Mesendoderm (in vitro differentiated cells): ENCODE results near the gene PDS5B.
A peak's percentile ranks its signal among the peaks of the same experiment; 100 is the strongest.

Experiments
- DNase-seq: peaks from one replicate; pipeline ENCODE4 v3.0.0; 2013
- H2AK5ac ChIP-seq: 2 replicates; pipeline ENCODE4 v1.6.1; 2013; ENCODE audit warnings: low read length, inconsistent platforms
- H2BK120ac ChIP-seq: 2 replicates; pipeline ENCODE4 v1.6.1; 2013; ENCODE audit warnings: low read depth, mild to moderate bottlenecking, low read length, moderate library complexity, mixed read lengths
- H2BK15ac ChIP-seq: replicated peaks from 2 replicates; pipeline ENCODE4 v1.6.1; 2013; ENCODE audit warnings: low read depth, mild to moderate bottlenecking, moderate library complexity
- H2BK5ac ChIP-seq: 2 replicates; pipeline ENCODE4 v1.6.1; 2013; ENCODE audit warnings: low read length, inconsistent platforms
- H3K18ac ChIP-seq: 2 replicates; pipeline ENCODE4 v1.6.1; 2013; ENCODE audit warnings: mild to moderate bottlenecking, low read length, mixed read lengths
- H3K23ac ChIP-seq: one replicate; pipeline ENCODE4 v1.6.1; 2013; ENCODE audit warnings: low read length
- H3K27ac ChIP-seq: 2 replicates; pipeline ENCODE4 v1.5.1; 2013; ENCODE audit warnings: low read depth, mild to moderate bottlenecking, inconsistent platforms, low read length, moderate library complexity
- H3K27me3 ChIP-seq: 2 replicates; pipeline ENCODE4 v1.6.1; 2013; ENCODE audit warnings: low read length, control low read depth, mild to moderate bottlenecking, inconsistent platforms; ENCODE audit not compliant: insufficient read depth, poor library complexity
- H3K36me3 ChIP-seq: 2 replicates; pipeline ENCODE4 v1.6.1; 2013; ENCODE audit warnings: low read length, inconsistent platforms; ENCODE audit not compliant: control insufficient read depth, insufficient read depth
- H3K4ac ChIP-seq: one replicate; pipeline ENCODE4 v1.6.1; 2013; ENCODE audit warnings: low read depth, mild to moderate bottlenecking, low read length, moderate library complexity
- H3K4me1 ChIP-seq: 2 replicates; pipeline ENCODE4 v1.6.1; 2013; ENCODE audit warnings: low read depth, low read length, inconsistent platforms; ENCODE audit not compliant: control insufficient read depth
- H3K4me2 ChIP-seq: 2 replicates; pipeline ENCODE4 v1.6.1; 2013; ENCODE audit warnings: low read length
- H3K4me3 ChIP-seq: 2 replicates; pipeline ENCODE4 v1.5.1; 2013; ENCODE audit warnings: mild to moderate bottlenecking, low read length
- H3K56ac ChIP-seq: one replicate; pipeline ENCODE4 v1.6.1; 2013; ENCODE audit warnings: low read length
- H3K79me1 ChIP-seq: 2 replicates; pipeline ENCODE4 v1.6.1; 2013; ENCODE audit warnings: low read length, inconsistent platforms
- H3K79me2 ChIP-seq: 2 replicates; pipeline ENCODE4 v1.6.1; 2013; ENCODE audit warnings: mild to moderate bottlenecking, low read length; ENCODE audit not compliant: control insufficient read depth, insufficient read depth
- H3K9ac ChIP-seq: 2 replicates; pipeline ENCODE4 v1.6.1; 2013; ENCODE audit warnings: low read length, inconsistent platforms
- H4K5ac ChIP-seq: one replicate; pipeline ENCODE4 v1.6.1; 2013; ENCODE audit warnings: low read length
- H4K8ac ChIP-seq: one replicate; pipeline ENCODE4 v1.6.1; 2013; ENCODE audit warnings: low read depth, mild to moderate bottlenecking, control low read depth, low read length, moderate library complexity
- WGBS: extraction: QIAGEN DNeasy Blood & Tissue Kit; methylation state at CpG from one replicate; pipeline ENCODE4 v1.1.7; 2013; ENCODE audit warnings: low lambda C conversion rate, missing lambda C conversion rate; ENCODE audit not compliant: insufficient coverage; ENCODE audit errors: extremely low coverage; 5-methylcytosine and 5-hydroxymethylcytosine counted together

Gene PDS5B

DNA sequence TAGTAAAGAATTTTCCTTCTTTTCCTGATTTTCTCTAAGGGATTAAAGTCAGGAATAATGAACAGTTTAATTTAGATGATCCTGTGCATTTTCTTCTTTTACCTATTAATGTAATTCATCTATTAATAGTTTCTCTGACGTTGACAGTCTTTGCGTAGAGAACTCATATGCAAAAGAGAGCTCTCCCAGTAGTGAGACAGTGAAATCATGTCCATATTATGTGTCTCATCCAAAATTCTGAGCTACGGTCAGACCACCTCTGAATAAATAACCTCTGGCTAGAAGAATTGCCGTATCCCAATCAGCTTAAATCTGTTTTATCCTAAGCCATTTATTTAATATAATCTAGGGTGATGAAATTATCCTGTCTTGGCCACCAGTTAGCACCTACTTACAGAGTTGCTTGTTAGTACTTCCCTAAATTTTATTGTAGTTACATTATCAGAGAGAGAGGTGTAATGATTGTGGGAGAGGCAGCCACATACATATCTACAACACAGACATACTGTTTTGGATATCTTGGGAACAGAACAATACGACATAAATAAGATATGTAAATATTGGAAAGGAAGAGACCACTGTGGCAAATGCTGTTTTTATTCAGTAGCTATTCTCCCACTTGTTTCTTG lies 30.7 kb downstream of the PDS5B start:
- H3K79me2 ChIP-seq = peaks cover 63% of the 10 kb centered on the region
- no peak overlapping the region for H3K18ac ChIP-seq
- no peak overlapping the region for H4K5ac ChIP-seq
- peaks cover 10% of the 10 kb centered on the region for H3K79me1 ChIP-seq
- H3K56ac ChIP-seq = no peak overlapping the region
- H2AK5ac ChIP-seq = no peak overlapping the region
- H3K4me2 ChIP-seq = no peak overlapping the region
- H3K4me1 ChIP-seq = no peaks in the 10 kb centered on the region
- no peak overlapping the region for H3K4ac ChIP-seq
- no peaks in the 10 kb centered on the region for H3K27me3 ChIP-seq
- no peak overlapping the region for H2BK15ac ChIP-seq
- no peak overlapping the region for H3K23ac ChIP-seq
- H3K36me3 ChIP-seq = no peaks in the 10 kb centered on the region
- no peak overlapping the region for H3K27ac ChIP-seq
- no peak overlapping the region for H2BK5ac ChIP-seq
- H4K8ac ChIP-seq = no peak overlapping the region
- no peak overlapping the region for H3K4me3 ChIP-seq
- no peak for DNase-seq
- no CpG with 5 or more reads among the region's 5 CpGs for WGBS
- H2BK120ac ChIP-seq = no peak overlapping the region
- no peak overlapping the region for H3K9ac ChIP-seq

DNA sequence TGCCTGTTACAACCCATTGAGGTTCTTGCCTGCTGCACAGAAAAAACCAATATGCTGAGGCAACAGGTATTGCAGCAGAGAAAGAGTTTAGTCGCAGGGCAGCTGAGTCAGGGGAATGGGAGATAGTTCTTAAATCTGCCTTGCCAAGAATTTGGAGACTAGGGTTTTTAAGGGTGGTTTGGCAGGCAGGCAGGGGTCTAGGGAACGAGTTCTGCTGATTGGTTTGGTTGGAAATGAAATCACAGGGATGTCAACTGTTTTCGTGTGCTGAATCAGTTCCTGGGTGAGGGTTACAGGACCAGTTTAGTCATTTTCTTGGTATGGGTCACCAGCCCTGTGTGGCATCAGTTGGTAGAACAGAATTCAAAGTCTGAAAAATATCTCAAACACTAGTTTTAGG lies 36.6 kb downstream of the PDS5B start:
- Histone ChIP-seq H3K27me3 (no peaks in the 10 kb centered on the region), H3K36me3 (no peaks in the 10 kb centered on the region), H3K27ac (no peak overlapping the region), H2BK5ac (no peak overlapping the region), H3K4me3 (peak overlapping the region; percentile 3), H4K8ac (no peak overlapping the region), H3K4me2 (no peak overlapping the region), H3K23ac (no peak overlapping the region), H3K4ac (no peak overlapping the region), H2AK5ac (no peak overlapping the region), H3K79me2 (peaks cover 60% of the 10 kb centered on the region), H3K56ac (no peak overlapping the region), H4K5ac (no peak overlapping the region), H3K4me1 (no peaks in the 10 kb centered on the region), H2BK15ac (no peak overlapping the region), H3K9ac (no peak overlapping the region), H2BK120ac (no peak overlapping the region), H3K79me1 (peaks cover 13% of the 10 kb centered on the region), H3K18ac (no peak overlapping the region)
- DNase-seq = peak; percentile 18
- no CpG with 5 or more reads among the region's 3 CpGs for WGBS

DNA sequence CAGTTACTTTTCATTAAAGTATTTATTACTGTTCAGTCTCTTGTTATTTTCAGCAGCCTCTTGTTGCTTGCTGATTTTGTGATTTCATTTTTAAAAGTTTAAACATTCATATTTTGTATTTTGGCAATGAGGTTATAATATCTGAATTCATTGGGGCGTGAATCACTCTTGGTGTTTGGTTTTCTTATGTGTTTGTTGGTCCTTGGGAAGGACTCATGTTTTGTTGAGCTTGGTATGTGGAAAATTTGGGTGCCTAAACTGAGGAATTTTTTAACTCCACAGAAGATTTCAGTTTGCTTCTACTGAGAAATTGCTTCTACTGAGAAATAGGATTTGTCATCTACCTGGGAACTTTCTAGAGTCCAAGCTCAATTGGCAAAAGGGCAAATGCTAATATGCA lies 38.2 kb downstream of the PDS5B start:
- H3K23ac ChIP-seq = no peak overlapping the region
- no peak overlapping the region for H3K56ac ChIP-seq
- H2BK5ac ChIP-seq = no peak overlapping the region
- no peak overlapping the region for H2BK15ac ChIP-seq
- no peak overlapping the region for H3K4me3 ChIP-seq
- peaks cover 45% of the 10 kb centered on the region for H3K79me2 ChIP-seq
- no peak overlapping the region for H3K27ac ChIP-seq
- no CpG with 5 or more reads among the region's 1 CpG for WGBS
- no peaks in the 10 kb centered on the region for H3K36me3 ChIP-seq
- H4K8ac ChIP-seq = no peak overlapping the region
- no peak overlapping the region for H4K5ac ChIP-seq
- H3K27me3 ChIP-seq = no peaks in the 10 kb centered on the region
- no peak overlapping the region for H3K4ac ChIP-seq
- no peak overlapping the region for H2AK5ac ChIP-seq
- H3K9ac ChIP-seq = no peak overlapping the region
- no peak overlapping the region for H2BK120ac ChIP-seq
- no peak overlapping the region for H3K4me2 ChIP-seq
- peaks cover 10% of the 10 kb centered on the region for H3K79me1 ChIP-seq
- H3K18ac ChIP-seq = no peak overlapping the region
- no peaks in the 10 kb centered on the region for H3K4me1 ChIP-seq
- peak; percentile 26 for DNase-seq

DNA sequence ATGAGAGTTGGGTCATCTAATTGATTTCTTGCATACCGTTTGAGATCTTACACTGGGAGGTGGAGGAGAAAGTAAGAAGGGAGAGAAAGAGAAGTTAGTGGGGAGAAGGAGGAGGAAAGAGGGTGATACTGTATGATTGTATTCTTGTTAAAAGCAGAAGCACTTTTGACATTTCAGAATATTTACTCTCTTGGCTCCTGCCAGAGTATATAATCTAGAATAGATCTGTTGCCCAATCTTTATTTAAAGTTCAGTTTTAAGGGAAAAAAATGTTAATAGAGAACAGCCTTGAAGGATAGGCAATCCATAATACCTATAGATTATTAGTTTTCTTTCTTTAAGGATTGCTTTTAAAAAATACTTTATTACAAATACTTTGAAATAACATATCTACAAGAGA lies 41.5 kb downstream of the PDS5B start:
- H2AK5ac ChIP-seq = no peak overlapping the region
- no peak overlapping the region for H3K9ac ChIP-seq
- H3K79me1 ChIP-seq = peaks cover 13% of the 10 kb centered on the region
- H3K56ac ChIP-seq = no peak overlapping the region
- no peaks in the 10 kb centered on the region for H3K27me3 ChIP-seq
- no peak for DNase-seq
- H3K4me2 ChIP-seq = no peak overlapping the region
- no peak overlapping the region for H4K8ac ChIP-seq
- H3K18ac ChIP-seq = no peak overlapping the region
- peaks cover 31% of the 10 kb centered on the region for H3K79me2 ChIP-seq
- no peak overlapping the region for H2BK15ac ChIP-seq
- H3K27ac ChIP-seq = no peak overlapping the region
- no peak overlapping the region for H3K4me3 ChIP-seq
- no peak overlapping the region for H3K23ac ChIP-seq
- no peaks in the 10 kb centered on the region for H3K4me1 ChIP-seq
- no CpG with 5 or more reads among the region's 1 CpG for WGBS
- no peak overlapping the region for H2BK5ac ChIP-seq
- H3K36me3 ChIP-seq = no peaks in the 10 kb centered on the region
- no peak overlapping the region for H4K5ac ChIP-seq
- H3K4ac ChIP-seq = no peak overlapping the region
- H2BK120ac ChIP-seq = no peak overlapping the region

DNA sequence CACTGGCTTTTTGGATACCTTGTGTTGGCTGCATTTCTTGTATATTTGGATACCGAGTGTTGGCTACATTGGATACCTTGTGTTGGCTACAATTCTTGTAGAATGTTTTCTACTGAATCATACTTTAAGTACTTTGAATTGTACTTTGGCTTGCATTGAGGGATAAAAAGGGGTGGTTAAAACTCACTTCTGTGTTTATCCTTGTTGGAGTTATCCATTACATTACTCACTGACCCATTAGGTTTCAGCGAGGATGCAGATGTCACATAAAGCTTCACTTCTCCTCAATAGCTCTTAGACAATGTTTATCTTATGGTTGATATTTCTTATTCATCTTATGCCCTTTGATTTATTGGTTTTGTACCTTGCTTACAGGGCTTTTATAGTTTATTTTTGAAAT lies 43.1 kb downstream of the PDS5B start:
- H4K5ac ChIP-seq = no peak overlapping the region
- no peaks in the 10 kb centered on the region for H3K4me1 ChIP-seq
- no CpG with 5 or more reads among the region's 2 CpGs for WGBS

DNA sequence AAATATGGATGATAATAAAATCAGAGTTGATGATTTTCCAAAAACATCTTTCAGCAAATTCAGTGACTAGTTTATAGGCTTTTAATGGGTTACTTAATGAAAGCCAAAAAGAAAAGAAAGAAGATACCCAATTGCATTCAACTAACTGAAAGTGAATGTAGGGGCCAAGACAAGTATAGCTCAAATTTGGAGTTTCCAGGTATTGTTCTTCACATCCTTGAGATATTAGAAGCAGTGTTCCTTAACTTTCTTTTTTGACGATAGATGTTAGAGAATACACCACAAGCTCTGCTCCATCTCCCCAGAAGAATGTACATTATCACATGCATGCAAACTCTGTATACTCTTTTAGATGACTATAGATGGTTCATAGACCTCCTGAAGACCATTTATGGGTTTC lies 43.6 kb downstream of the PDS5B start:
- H4K8ac ChIP-seq = no peak overlapping the region
- no peaks in the 10 kb centered on the region for H3K36me3 ChIP-seq
- no peak overlapping the region for H3K56ac ChIP-seq
- H3K4me2 ChIP-seq = no peak overlapping the region
- no peak overlapping the region for H3K4ac ChIP-seq
- H3K27ac ChIP-seq = no peak overlapping the region
- no peak overlapping the region for H2BK15ac ChIP-seq
- H2BK120ac ChIP-seq = no peak overlapping the region
- no peak overlapping the region for H3K18ac ChIP-seq
- no peak overlapping the region for H4K5ac ChIP-seq
- no peak overlapping the region for H2AK5ac ChIP-seq
- peaks cover 16% of the 10 kb centered on the region for H3K79me2 ChIP-seq
- no peaks in the 10 kb centered on the region for H3K27me3 ChIP-seq
- H3K9ac ChIP-seq = no peak overlapping the region
- DNase-seq = no peak
- H3K23ac ChIP-seq = no peak overlapping the region
- no peaks in the 10 kb centered on the region for H3K4me1 ChIP-seq
- WGBS = no CpG with 5 or more reads among the region's 1 CpG
- H2BK5ac ChIP-seq = no peak overlapping the region
- peaks cover 6% of the 10 kb centered on the region for H3K79me1 ChIP-seq
- no peak overlapping the region for H3K4me3 ChIP-seq

More for the DNA sequence above, 43.1 kb downstream of the PDS5B start:
- Histone ChIP-seq H4K8ac (no peak overlapping the region), H3K18ac (no peak overlapping the region), H2BK15ac (no peak overlapping the region), H3K27ac (no peak overlapping the region), H3K79me2 (peaks cover 20% of the 10 kb centered on the region), H2BK120ac (no peak overlapping the region), H3K56ac (no peak overlapping the region), H3K23ac (no peak overlapping the region), H3K4me2 (no peak overlapping the region), H3K4me3 (no peak overlapping the region), H3K9ac (no peak overlapping the region), H3K79me1 (peaks cover 8% of the 10 kb centered on the region), H2AK5ac (no peak overlapping the region), H3K36me3 (no peaks in the 10 kb centered on the region), H3K27me3 (no peaks in the 10 kb centered on the region), H2BK5ac (no peak overlapping the region), H3K4ac (no peak overlapping the region)
- DNase-seq = no peak
